GM18868 (cell line): Measurements from ENCODE around the gene BNC1.
"Not testable (repeated sequence)": the region's sequence is repeated elsewhere in the genome, so short reads cannot be mapped to it uniquely, and the experiment has no call there.

Source experiments
- ATAC-seq: cut with Tn5 transposase; IDR thresholded peaks from one replicate; pipeline ENCODE4 v1.9.1; 2021; ENCODE audit warnings: mild to moderate bottlenecking, moderate library complexity; ENCODE audit not compliant: unreplicated experiment

The BNC1 gene

DNA sequence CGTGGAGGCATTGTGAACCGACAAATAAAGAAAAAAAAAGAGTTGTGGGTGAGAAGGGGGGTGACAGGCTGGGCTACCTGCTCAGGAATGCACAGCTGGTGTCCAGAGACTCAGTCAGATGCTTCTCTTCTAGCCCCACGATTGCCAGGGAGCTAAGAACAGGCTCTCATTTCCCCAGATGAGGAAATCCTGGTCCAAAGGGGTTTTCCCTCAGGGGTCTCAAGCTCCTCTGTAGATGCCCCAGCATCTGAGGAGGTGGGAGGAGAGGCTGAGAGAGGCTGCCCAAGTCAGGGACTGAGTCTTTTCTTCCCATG is 35.5 kb downstream of the BNC1 start:
- ATAC-seq, result no peak

DNA sequence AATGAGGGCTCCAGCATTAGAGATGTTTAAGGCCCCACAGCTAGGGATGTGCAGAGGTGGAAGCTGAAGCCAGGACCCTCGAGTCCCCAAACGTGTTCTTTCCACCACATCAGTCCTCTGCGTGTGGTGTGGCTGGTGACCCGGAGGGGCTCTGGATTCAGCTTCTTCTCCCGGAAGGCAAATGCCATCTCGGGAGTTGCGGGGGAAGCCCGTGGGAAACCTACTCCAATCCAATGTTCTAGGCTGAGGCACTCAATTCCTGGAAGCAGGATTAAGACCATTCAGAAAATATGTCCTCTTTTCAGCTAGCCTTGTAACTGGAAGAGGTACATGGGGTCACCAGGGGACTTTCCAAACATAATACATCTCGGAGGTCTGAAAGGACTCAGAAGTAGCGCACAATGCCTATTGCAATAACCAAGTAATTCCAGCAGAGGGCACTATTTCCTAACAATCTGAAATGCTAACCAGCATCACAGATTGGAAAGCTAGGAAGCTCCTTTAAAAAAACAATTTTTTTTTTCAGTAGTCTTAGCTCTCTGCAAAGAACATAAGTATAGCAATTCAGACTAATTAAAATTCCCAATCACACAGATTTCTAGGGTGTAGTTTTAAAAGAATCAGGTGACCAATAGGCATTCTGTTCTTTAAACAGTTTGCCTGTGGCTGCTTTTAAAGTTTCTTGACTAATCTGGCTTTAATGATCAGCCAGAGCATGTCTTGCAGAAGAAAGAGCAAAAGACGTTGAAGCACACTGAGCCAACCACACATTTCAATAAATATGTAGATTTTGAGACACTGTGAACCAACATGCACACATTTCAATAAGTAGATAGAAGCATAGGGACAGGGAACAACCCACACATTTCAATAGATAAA is 36.1 kb downstream of the BNC1 start:
- no peak for ATAC-seq

DNA sequence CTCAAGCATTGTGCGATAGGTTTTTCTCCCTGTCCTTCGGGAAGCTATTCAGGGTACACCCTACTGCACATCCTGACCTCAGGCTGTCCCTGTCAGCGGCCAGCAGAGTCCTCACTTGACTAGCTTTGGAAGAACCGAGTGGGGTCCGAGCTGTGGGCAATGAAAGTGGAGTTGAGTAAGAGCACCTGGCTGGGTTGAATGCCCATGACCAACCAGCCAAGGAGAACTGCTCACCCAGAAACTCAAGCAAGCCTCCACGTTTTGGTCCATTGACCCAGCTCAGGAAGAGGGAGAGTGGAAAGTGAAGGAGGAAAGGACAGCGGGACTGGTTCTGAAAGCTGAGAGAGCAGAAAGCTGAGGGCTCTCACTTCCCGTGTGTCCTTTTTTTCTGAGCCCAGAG is 40.8 kb downstream of the BNC1 start:
- ATAC-seq, result no peak

DNA sequence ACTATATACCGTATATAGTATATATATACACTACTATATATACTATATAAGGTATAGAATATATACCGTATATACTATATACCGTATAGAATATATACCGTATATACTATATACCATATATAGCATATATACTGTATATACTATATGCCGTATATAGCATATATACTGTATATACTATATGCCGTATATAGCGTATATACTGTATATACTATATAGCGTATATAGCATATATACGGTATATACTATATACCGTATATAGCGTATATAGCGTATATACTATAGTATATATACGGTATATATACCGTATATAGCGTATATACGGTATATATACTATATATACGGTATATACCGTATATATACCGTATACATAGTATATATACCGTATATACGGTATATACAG is 54.2 kb downstream of the BNC1 start:
- no peak for ATAC-seq

DNA sequence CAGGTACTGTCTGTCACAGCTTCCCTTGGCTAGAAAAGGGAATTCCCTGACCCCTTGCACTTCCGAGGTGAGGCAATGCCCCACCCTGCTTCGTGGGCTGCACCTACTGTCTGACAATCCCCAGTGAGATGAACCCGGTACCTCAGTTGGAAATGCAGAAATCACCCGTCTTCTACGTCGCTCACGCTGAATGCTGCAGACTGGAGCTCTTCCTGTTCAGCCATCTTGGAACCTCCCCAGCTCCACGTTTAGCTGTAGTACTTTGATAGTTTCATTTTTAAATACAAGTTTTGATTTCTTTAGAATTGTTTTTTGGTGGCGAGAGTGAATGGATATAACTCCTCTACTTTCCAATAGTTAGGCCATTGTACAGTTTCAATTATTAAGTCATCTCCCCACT is 59.0 kb downstream of the BNC1 start:
- ATAC-seq, result no peak

DNA sequence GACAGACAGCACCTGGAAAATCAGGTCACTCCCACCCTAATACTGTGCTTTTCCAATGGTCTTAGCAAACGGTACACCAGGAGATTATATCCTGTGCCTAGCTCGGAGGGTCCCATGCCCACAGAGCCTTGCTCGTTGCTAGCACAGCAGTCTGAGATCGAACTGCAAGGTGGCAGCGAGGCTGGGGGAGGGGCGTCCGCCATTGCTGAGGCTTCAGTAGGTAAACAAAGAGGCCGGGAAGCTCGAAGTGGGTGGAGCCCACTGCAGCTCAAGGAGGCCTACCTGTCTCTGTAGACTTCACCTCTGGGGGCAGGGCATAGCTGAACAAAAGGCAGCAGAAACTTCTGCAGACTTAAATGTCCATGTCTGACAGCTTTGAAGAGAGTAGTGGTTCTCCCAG is 62.7 kb downstream of the BNC1 start:
- not testable (repeated sequence) for ATAC-seq

DNA sequence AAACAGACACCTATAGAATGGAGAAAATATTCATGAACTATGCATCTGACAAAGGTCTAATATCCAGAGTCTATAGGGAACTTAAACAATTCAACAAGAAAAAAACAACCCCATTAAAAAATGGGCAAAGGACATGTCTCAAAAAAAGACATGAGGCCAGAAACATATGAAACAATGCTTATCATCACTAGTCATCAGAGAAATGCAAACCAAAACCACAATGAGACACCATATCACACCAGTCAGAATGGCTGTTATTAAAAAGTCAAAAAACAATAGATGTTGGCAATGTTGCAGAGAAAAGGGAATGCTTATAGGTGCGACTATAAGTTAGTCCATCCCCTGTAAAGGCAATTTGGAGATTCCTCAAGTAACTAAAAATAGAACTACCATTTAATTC is 65.4 kb downstream of the BNC1 start:
- ATAC-seq, result no peak

DNA sequence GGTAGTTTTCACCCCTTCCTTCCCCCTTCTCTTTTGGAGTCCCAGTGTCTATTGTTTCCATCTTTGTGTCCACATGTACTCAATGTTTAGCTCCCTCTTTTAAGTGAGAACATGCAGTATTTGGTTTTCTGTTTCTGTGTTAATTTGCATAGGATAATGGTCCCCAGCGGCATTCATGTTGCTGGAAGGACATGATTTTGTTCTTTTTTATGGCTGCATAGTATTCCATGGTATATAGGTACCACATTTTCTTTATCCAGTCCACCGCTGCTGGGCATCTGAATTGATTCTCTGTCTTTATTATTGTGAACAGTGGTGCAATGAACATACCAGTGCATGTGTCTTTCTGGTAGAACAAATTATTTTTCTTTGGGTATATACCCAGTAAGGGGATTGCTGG is 69.2 kb downstream of the BNC1 start:
- ATAC-seq, result no peak

DNA sequence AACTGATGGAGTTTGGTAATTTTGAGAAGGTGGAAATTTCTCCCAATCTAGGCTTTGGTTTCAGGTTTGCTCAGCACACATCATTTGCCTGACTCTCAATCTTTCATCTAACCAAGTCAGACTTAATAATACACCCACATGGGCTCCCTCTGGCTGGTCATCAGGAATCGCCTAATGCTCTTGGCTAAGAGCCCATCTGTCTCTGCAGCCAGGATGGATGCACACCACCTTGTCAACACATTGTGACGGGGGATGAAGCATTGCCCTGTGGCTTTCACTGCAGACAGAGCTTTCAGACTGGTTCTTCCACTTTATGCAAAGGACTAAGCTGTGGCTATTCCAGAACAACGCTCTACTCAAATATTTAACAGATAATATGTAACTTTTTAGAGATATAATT is 73.8 kb downstream of the BNC1 start:
- no peak for ATAC-seq

DNA sequence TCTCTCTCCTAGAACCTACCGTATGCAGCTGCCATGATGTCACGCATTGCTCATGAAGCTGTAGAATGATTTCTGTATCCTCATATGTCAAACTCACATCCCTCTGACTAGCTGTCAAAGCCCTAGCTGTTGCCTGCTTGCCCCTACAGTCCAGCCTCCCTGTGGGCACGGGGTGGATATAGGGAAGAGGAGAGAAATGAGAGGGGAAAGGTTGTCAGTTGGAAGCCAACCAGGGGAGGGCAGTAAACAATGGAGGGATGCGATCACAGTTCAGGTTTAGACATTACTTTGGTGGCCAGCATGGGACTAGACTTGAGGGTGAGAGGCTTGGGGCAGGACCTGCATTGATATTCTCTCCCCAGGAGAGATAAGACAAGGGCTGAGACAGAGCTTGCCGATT is 75.1 kb downstream of the BNC1 start:
- no peak for ATAC-seq

DNA sequence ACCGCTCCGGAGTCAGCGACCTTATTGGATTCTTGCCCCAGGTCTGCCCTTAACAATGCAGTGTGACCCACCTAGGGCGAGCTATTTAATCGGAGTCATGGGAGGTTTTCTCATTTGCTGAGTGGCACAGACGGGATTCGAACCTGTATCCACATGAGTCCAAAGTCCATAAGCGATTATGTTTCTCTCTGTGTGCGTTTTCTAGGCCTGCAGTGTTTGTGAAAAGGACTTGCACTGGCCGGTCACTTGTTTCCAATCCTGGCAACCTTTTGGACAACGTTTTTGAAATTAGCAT is 76.2 kb downstream of the BNC1 start:
- ATAC-seq, result no peak

DNA sequence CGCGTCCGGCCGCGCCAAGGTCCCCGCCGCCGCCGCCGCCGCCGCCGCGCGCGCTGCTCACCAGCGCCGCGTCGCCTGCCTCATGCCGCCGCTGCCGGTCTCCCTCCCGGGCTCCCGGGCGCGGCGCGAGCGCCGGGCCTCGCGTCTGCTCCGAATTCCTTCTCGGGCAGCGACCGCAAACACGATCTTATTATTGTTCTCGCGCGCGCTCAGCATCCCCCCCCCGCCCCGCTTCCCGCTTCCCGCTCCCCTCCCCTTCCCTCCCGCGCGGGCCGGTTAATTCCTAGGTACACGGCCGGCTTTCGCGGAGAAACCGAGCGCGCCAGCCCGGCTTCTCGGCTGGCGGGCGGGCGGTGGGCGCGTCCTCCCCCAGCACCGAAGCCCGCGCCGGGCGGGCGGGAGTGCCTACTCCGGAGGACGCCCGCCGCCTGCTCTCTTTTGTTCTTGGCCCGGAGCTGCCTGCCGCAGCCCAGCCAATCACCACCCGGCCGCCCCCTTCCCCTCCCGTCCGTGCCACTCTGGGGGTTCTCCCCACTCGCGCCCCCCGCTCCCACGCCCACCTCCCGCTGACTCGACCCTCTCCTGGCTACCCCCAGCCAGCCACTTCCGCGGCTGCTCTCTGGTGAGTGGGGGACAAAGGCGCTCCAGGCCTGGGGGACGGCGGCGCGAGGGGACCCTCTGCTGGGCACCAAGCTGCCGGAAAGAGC is 76.7 kb downstream of the BNC1 start, which contains the start of gene HDGFL3:
Gene HDGFL3 (minus strand): TSS at position 164 of the 707 bp plus-strand sequence. CDS start 409 bp downstream, outside the sequence.
- ATAC-seq, result peak; percentile 44

DNA sequence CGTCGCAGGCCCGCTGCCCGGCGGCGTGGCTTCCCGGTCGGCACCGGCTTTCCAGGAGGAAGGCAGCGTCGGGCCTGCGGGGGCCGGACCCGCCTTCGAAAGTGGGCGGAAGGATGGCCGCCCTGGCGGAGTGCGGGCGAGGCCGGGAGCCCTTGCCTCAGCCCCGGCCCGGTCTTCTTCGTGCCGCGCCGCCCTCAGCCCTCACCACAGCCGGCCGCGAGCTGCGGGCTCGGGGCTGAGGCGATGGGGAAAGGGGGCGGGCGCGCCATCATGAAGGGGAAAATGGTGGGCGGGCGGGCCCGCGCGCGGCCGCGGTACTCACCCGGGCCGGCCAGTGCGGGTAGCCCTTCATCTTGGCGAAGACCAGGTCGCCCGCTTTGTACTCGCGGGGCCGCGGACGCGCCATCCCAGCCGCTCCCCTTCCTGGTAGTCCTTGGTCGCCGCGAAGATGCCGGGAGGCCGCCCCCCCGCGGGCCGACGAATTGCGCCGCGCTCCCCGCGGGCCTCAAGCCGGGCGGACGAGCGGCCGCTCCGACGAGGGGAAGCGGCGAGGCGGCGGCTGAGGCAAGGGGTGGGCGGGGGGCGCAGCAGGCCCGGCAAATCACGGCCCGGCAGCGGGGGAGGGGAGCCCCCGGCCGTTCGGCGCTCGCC is 77.3 kb downstream of the BNC1 start:
- peak; percentile 23 for ATAC-seq

DNA sequence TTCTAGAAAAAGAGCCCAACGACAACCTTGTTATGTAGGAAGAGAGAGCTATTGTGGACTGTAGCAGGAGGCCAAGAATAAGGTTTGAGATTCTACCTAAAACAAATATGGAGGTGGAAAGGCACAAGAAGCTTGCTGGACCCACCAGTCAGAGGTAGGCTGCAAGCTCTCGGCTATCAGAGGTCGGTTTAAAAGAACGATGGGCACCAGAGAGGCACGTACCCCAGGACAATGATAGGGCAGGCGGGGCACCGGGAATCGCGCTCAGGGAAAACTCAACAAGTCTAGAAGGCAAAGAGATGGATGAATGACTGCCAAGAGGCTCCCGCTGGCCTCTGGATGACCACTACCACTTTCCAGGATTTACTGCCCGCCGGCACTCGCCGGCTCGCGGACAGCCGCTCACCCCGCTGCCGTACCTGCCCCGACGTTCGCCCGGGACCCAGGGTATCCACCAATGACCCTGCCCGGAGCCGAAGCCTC is 77.9 kb downstream of the BNC1 start:
- no peak for ATAC-seq
